Midbrain (tissue), 1 donor: Measurements from ENCODE around the gene TENM4.
A peak's percentile ranks its signal among the peaks of the same experiment; 100 is the strongest.

Source experiments
- DNase-seq: peaks from one replicate; lab custom pipeline; 2025; lab: John Stamatoyannopoulos, UW

Gene TENM4

DNA sequence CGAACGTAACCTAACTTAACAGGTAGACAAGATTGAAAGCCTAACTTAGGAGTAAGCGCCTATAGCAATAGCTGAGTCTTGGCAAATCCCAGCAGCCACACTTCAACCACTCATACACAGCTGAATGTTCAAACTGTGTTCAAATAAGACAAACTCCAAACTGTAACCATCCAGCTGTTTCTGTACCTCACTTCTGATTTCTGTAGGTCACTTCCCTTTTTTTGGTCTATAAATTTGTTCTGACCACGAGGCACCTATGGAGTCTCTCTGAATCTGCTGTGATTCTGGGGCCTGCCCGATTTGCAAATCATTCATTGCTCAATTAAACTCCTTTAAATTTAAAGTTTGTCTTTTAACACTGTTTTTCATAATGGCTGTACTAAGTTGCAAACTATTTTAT is 8.2 kb upstream of the TENM4 start:
- DNase-seq = no peak

DNA sequence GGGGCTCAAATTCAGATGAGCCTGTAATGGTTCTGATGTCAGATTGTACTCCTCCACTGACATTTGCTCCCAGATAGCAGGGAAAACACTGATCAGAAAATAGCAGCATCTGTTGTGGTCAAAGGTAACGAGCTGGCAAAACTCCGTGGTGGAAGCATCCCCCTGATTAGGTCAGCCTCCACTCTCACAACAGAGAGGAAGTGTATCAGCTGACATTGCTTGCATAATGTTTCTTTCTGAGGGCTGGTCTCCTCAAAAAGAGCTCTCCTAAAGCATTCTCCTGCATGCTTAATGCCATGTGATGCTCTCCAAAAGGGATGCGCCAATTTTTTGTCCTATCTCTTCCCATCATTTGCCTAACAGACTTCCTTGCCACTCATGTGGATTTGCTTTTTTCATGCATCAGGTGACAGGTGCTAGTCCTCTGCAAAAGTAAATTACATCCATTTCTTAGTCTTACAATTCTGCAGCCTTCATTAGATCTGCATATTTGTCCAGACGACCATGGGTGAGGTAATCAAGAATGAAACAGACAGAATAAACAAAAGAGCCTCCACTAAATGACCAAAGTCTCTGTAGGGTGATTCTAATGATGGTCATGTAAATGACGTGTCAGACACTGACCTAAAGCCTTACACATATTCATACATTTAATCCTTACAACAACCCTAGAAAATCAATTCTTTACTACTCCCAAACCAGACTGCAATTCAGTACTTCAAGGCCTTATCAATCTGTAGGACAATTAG is 6.4 kb upstream of the TENM4 start:
- no peak for DNase-seq

DNA sequence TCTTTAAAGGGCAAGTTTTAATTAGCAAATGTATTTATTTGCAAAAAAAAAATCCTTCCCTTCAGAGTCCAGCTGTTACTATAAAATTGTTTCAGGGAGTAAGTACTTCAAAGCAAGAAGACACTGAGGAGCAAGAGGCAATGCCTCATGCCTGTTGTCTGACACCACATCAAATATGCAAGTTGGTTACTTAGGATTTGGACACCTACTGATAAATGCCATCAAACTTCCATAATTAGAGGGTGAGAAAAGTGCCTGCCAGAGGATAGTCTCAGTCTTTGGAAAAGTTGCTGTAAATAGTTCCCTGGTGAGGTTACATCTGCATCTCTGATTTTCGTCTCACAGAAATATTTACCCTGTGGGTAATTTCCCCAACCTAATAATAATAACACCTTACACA is 4.1 kb upstream of the TENM4 start:
- DNase-seq = no peak

DNA sequence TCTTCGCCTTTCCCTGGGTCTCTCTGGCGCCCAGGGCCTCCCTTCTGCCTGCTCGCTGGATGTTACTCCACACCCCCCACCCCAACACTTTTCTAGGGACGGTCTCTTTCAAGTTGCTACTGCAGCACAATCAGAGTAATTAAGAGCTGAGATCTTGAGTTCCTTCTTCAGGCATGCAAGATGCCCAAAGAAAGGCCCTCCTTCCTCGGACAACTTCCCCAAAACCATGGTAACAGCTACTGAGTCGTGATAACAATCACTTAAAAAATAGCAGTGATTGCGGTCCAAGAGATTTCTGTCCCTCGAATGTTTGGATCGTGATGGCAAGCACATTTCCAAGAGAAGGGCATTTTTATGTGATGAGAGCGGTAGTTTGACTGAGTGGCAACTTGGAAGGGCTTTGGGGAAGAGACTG is 638 bp upstream of the TENM4 start:
- no peak for DNase-seq

DNA sequence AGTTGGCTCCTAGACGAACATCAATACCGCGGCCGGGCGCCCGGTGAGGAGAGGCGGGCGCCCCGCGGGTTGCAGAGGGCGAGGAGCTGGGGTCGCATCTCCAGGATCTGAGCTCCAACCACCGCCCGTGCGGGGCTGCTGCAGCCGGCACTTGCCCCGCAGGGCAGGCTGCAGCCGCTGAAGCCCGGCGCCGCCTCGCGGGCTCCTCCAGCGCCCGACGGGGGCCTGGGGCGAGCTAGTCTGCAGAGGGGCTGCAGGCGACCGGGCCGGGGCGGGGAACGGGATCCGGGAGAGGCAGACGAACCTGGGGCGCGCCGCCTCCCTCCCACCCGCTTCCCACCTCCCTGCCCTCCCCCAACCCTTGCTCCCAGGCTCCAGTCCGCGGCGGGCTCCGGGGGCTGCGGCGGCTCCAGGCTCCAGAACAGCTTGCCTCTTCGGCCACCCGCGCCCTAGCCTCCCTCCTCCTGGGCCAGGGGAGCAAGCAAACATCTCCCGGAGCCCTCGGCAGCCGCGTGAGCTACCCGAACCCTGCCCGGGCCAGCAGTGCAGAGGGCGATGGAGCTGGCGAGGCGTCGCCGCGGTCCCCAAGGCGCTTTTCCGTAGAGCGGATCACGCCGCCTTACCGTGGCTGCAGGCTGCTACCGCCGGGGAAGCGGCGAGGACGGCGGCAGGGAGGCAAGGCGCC is 802 bp downstream of the TENM4 start:
- peak; percentile 41 for DNase-seq

DNA sequence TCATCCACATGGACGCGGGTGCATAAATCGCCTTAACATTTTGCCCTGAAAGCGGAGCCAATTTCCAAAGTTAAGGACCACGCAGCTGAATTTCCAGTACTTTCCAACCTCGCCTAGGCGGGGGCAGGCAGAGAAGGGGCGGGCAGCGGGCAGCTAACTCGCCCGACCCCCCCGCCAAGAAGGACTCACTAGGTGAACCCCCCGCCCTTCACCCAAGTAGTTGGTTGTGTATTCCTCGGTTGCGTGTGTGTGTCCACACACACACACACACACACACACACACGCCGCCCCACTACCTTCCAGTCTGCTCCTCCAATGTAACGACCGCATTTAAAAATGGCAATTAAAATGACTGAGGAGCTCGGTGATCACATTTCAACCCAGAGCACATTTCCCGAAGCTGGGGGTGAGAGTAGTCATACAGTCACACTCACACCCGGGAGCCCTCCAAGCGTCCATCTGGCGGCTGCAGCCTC is 1.4 kb downstream of the TENM4 start:
- peak; percentile 15 for DNase-seq

DNA sequence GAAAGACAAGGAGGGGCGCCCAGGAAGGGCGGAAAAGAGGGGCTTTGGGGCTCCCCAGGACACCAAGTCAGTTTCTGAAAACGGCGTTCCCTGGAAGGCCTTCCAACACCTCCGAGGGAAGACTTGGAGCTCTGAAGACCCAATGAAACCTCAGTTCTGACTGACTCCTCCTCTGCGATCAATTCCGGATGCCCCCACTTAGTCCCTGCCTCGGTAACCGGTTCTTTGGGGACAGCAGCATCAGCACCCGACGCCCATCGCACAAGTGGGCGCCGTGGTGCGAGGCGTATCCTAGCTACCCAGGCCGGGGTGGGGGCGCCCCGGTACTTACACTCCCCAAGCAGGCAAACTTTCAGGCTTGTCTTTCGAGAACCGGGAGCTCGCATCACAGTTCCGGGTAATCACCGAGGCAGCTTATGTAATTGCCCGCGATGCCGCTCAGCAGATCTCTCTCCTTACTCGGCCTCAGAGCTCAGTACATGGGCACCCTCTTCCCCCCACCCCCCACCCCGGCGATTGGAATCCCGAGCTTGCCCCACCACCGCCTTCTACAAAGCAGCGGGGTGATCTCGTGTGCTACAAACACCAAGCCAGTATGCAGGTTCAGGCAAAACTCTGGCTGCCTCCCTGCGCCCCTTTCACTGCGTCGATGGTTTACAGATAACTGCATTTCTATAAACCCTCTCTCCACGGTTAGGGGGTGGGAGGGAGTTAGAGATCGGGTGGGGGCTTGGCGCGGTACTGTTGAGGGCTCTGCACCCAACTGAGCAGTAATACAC is 2.0 kb downstream of the TENM4 start:
- DNase-seq = no peak

DNA sequence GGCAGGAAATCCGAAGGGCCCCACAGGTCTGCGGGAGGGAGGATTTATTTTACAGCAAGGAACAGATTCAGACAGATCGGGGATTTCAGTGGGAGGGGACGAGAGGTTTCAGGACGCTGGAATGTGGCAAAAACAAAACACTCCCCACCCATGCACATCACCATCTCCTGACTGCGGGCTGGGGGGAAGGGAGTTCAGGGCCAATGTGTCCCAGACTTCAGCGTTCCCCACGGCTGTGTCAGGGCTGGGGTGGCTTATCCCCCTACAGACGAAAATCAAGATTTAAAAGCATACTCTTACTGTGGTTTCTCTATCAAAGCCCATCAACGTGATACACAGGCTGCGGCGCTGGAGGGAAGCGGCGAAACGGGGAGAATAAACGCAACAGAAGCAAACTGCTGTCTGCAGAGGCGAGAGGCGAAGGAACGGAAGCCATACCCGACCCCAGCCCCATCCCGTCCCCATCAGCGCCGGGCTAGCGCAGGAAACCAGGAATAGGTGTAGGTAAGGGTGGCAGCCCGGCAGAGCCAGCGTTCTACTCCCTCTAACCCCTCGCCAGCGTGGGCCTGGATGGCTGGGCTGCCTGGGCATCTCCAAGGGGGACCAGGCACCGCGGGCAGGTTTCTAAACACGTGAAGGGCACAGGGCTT is 2.7 kb downstream of the TENM4 start:
- DNase-seq = no peak

DNA sequence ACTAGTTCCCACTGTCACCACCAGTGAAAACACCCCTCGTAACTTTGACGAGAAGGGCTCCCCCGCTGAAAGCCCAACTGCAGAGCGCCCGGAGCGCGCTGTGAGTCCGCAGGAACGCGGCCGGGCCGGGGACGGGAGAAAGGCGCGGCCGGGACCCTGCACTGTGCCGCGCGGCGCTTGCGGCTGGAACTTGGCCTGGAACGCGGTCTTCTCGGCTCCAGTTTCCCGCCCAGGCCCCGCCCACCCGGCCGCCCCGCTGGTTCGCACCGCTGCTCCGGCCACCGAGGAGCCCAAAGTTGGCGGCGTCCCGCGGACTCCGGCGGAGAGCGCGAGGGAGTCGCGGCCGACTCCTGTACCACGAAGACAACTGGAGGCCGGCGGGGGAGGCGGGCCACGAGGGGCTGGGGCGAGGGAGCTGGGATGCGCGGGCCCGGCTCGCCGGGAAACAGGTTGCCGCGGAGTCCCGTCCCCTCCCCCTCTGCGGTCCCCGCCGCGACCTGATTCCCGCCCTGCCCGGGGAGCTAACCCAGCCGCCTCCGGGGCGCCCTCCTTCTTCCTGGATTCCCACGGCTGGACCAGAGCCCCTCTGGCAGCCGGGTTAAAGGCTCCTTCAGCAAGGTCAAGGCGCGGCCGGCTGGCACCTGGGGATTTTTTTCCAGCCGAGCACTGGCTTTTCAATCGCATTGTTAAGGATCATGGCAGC is 3.4 kb downstream of the TENM4 start:
- peak; percentile 45 for DNase-seq

DNA sequence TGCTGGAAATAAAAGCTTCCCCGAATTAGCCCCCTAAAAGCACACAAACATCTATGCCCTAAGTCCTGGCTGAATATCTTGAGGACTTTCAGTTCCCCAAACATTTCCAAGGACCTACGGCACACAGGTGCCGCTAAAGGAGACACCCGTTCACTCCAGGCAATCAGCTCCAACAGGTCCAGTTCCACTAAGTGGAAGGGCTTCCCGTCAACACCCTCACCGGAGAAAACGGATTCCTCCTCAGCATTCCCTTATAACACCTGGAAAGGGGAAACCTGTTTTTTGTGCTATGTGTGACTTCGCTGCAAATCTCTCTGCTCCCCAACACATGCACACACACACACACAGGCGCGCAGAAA is 3.9 kb downstream of the TENM4 start:
- no peak for DNase-seq

DNA sequence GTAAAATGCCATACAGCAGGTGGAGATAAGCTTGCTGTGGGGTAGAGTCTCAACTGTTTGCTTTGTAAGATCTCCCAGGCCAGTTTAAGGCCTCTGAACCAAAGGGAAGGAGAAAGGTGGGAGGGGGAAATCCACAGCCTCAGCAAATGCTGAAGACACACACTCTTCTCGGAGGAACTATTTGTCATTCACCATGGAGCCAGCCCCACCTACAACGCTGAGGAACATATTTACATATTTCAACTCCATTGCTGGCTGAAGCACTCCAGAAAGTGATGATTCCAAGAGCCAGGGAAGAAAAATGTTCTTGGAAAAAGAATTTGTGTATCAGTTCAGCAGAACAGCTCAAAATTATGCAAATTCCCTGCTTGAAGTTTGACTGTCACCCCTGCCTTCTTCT is 6.5 kb downstream of the TENM4 start:
- DNase-seq = no peak

DNA sequence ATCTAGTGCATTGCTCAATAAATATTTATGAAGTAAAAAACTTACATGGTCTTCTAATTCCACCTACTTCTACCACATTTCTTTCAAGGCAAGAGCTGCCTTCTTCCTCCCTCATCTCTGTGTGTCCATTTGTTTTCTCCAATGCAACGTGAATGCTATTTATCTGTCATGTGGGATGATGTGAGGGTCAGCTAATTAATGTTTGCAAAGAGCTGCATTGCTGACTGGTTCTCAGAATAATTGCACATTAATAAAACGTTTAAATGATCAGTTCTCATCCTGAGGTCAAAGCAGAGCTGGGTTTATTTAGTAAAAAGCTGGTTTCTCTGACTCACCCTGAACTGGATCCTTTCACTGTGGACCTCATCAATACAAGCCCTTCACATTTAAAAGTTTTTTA is 8.7 kb downstream of the TENM4 start:
- DNase-seq = no peak

DNA sequence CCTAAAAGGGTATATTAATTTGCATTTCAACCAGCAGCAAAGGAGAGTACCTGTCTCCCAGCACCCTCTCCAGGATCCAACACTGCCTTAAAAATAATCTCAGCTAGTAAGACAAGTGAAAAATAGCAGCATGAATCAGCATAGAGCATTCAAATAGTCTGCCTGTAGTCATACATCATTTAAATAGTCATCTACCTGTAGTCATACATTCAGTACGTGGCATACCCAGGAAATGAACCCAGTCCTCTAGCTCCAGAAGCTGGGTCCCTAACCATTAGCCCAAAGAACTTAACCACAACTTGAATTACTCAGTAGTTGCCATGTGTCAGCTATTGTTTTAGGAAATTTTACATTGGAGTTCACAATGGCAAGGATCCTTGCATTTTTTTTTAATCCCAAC is 9.3 kb downstream of the TENM4 start:
- DNase-seq = no peak

DNA sequence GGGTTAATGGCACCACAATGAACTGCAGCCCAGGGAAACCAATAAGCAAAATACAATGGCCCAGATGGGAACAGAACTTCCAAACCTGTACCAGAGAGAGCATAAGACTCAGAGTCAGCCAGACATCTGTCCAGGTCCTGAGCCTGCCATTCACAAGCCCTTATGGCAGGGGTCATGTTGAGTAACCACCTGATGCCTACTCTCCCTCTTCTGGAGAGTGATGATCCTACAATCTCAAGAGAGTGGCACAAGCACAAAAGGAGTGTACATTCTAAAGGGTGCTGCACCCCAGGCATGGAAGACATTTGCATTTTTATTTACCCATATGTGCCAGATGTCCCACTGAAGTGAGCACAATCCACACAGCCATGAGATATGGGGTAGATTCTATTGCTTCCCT is 10.6 kb downstream of the TENM4 start:
- DNase-seq = no peak

DNA sequence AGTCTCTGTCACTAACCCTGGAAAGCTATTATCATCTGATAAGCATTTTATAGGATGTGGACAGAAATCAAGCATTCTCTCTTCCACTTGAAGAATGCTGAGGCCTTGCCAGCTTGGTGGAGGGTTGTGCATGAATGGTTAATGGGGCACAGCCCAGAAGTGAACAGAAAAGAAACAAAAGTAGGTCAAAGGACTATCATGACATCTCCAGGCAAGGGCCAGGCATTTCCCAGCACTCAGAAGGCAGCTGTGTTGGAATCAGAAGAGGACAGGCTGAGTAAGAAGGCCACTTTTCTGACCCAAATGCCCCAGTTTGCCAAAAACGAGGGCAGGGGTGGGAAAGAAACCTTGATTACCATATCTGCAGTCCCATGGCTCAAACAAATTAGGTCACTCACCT is 12.4 kb downstream of the TENM4 start:
- DNase-seq = no peak

DNA sequence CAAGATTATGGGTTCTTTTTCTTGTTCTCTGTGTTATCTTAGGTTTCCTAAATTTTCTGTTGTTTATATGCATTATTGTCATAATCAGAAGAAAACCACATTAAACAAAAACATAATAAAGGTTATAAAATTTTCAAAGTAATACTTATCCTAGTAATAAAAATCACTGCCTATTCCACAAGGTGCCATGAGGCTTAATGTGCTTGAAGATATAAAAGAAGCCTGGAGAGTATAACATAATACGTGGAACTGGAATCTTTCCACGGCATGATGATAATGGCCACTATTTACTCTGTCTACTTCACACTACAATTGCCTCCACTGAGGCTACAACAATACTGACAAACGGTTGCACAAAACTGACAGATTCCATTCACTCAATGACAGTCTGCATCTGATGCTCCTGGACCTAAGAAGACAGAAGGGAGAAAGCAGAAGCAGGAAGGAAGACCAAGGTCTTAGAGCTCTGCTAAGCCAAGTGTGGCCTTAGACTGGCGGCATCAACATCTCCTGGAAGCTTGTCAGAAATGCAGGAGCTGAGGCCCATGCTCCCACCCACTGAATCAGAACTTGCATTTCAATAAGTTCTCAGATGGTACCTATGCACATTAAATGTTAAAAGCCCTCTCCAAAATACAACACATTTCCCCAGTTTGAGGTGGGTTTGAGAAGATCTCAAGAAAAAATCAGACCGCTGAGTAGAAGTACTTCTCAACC is 13.1 kb downstream of the TENM4 start:
- no peak for DNase-seq

DNA sequence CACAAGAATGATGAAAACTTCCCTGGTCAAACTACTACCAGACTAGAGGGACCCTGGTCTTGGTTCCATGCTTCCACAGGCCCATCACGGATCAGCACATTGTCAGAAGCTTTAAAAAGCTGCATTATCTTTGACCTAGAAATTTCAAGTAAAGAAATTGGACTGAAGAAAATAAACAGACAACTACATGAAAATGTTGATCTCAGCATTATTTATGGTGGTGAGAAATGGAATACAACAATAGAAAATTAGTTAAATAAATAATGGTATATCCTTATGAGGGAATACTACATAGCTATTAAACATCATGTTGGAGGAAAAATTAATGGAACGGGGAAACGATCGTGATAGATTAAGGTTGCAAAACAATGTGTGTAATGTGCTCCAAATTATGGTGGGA is 13.7 kb downstream of the TENM4 start:
- DNase-seq = no peak

DNA sequence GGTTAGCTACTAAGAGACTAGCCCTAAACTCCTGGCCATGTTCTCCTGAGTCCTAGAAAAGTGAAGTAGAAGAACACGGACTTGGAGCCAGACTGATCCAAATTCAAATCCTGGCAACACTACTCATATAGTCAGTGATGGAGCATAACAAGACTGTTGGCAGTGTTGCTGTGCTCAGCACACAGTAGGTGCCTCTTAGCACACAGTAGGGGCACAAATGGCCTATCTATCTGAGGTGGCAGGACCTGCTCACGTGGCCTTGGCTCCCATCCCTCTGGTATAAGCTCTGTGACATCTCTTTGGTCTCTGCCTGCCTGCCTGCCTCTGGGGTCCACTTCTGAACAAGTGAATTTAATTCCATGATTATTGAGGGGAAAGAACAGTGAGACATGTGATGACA is 15.4 kb downstream of the TENM4 start:
- no peak for DNase-seq

DNA sequence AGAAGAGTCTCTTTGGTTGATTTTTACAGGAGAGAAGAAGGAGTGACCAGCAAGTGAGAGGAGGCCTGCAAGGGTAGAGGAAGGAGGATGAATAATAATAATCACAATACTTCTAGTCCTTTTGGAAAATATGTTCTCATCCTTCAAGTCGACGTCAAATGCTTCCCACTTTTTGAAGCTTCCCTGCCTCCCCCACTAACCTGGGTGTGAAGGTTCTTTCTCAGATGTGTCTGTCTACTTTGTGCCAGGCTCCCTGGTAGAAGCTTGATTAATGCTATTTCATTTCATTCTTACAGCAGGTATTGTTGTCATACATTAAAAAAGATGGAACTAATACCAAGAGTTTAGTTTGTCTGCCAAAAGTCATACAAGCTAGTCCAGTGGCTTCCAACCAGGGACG is 17.1 kb downstream of the TENM4 start:
- no peak for DNase-seq

DNA sequence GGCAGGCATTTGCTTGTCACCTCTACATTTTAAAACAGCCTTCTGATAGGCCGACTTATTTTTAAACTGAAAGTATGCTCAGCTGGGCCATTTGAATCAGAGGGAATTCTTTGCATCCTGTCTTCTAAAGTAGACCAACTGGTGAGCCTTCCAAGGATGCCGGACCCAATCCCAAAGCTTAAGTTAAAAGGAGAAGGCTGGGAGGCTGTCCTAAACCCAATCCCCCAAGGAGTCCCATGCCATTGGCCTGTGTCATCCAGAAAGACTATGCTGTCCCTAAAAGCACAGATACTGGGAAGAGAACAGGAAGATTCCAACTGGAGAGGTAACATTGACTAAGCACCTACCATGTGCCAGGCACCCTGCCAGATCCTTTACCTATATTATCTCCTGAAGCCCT is 18.0 kb downstream of the TENM4 start:
- no peak for DNase-seq

DNA sequence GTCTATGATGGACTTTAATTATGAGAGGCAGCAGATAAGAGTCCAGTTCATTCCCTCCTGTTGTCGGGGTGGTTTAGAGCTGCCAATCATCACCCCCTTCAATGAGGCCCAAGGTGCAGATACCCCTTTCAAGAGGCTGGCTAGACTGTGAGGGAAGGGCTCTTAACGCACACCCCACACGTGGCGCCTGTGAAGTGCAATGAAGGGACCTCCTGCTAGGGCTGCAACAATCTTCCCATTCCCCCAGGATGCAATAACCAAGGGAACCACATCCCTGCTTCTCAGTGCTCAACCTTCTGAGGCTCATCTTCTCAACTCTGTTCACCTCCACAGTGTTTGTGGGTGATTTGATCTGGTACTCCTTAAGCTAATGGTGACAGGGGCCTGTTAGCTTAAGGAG is 19.0 kb downstream of the TENM4 start:
- no peak for DNase-seq
